Sigmoid colon (tissue), 4 donors: ENCODE data around the gene RANBP1.

Experiments used
- EP300 ChIP-seq, 4 donors: sonication (generic); formaldehyde crosslinking; IDR thresholded peaks; one replicate each; pipeline ENCODE4 v1.6.1; 2017; ENCODE audit warnings: antibody characterized with exemption in 4 of 4
- POLR2A ChIP-seq, 2 donors: fragments of 450-650 bp; IDR thresholded peaks; one replicate each; pipeline ENCODE4 v1.6.1; 2016; ENCODE audit warnings: antibody characterized with exemption in 2 of 2, mild to moderate bottlenecking in 2 of 2, moderate library complexity in 2 of 2
- POLR2AphosphoS5 ChIP-seq, 4 donors: sonication (generic); formaldehyde crosslinking; IDR thresholded peaks; one replicate each; pipeline ENCODE4 v1.6.1; 2017; ENCODE audit warnings: antibody characterized with exemption in 4 of 4
- TF ChIP-seq, protein P1 (sequence below), 4 experiments: fragments of 450-650 bp in 3 of 4; fragments of 200-600 bp in 1 of 4; IDR thresholded peaks; one replicate each; pipeline ENCODE4 v1.5.1; 2016 to 2019; ENCODE audit warnings: antibody characterized with exemption in 4 of 4, mild to moderate bottlenecking in 3 of 4, moderate library complexity in 2 of 4

DNA sequence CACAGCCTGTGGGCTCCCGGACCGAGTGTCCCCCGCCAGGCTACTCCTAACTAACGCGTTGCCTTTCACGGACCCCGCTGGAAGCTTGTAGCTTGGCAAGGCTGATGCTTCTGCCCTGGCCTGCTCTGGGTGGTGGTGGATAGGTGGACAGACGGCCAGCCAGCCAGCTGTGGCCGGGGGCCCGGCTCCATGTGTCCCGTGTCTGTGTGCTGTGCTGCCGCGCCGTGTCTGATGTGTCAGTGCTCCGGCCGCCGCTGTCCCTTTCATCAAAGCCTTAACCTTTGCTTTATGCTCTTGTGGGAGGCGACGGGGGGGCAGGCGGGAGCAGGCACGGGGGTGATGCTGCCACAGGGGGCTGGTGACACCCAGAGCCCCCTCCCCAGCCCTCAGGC lies 29.9 kb downstream of the RANBP1 start:
- TF ChIP-seq, protein P1, sequence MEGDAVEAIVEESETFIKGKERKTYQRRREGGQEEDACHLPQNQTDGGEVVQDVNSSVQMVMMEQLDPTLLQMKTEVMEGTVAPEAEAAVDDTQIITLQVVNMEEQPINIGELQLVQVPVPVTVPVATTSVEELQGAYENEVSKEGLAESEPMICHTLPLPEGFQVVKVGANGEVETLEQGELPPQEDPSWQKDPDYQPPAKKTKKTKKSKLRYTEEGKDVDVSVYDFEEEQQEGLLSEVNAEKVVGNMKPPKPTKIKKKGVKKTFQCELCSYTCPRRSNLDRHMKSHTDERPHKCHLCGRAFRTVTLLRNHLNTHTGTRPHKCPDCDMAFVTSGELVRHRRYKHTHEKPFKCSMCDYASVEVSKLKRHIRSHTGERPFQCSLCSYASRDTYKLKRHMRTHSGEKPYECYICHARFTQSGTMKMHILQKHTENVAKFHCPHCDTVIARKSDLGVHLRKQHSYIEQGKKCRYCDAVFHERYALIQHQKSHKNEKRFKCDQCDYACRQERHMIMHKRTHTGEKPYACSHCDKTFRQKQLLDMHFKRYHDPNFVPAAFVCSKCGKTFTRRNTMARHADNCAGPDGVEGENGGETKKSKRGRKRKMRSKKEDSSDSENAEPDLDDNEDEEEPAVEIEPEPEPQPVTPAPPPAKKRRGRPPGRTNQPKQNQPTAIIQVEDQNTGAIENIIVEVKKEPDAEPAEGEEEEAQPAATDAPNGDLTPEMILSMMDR (IDR thresholded peaks at IDR 0.05): no peak
- no peak for TF ChIP-seq POLR2A (IDR thresholded peaks at IDR 0.05)
- TF ChIP-seq EP300 (IDR thresholded peaks at IDR 0.05): no peak
- TF ChIP-seq POLR2AphosphoS5 (IDR thresholded peaks at IDR 0.05): no peak
